Measurements from ENCODE around the gene PRMT5.

Gene PRMT5

GRCh38 chr14:22872833-22873520, 56.2 kb downstream of the PRMT5 start:
- no peak for DNase-seq

- DNase-seq: peak; percentile 62
Measured at GRCh38 chr14:22872033-22872832, 56.9 kb downstream of the PRMT5 start.

- peak; percentile 83 for DNase-seq
Measured at GRCh38 chr14:22871224-22872032, 57.7 kb downstream of the PRMT5 start, which contains the start of gene LRP10. Gene LRP10, plus strand, starts transcription at chr14:22871740. Its CDS starts 564 bp downstream, at chr14:22872304.

GRCh38 chr14:22870811-22871223, 58.4 kb downstream of the PRMT5 start:
- DNase-seq: no peak
